GM18526 (cell line): ENCODE measurements around the gene UMODL1.

ENCODE experiments used
- POLR2A ChIP-seq: IDR thresholded peaks from 3 replicates; pipeline ENCODE4 v1.6.1; 2011; ENCODE audit not compliant: insufficient read length; ENCODE audit errors: extremely low read depth

UMODL1 gene

DNA sequence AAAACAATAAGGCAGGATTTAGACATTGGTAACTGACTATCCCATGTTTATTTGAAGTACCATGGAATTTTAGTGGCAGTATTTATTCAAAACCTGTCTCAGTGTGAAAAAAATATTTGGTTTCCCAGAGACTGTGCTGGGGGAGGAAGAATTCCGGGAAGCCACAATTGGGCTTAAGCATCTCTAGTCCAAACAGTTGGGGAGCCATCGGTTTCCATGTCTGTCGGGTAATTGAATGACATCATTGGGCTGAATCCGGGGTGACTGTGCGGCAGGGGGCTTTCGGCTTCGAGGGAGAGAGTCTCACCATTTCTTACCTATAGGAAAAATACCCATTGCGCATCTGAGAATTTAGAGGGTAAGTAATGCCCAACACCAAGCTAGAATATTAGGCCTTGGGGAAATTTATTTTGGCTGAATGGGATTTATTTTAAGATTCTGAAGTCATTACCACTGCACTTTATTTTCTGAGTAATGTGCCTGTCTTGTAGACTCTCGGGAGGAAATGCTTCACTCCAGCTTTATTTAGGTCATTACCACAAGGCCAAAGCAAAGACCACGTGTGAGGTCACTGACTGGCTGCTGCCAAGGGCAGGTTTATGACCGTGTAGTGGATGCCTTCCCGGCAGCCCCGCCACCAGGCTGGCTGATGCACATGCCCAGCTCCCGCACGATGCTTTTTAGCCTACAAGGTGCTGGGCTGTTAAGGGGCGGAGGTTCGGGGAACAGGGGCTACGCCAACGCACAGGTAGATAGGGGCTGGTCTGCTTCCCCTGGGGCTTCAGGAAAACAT, 23.1 kb upstream of the UMODL1 start:
- no peak for TF ChIP-seq POLR2A

GRCh38 chr21:42048870-42049577, 22.1 kb upstream of the UMODL1 start:
- TF ChIP-seq POLR2A, result no peak

DNA sequence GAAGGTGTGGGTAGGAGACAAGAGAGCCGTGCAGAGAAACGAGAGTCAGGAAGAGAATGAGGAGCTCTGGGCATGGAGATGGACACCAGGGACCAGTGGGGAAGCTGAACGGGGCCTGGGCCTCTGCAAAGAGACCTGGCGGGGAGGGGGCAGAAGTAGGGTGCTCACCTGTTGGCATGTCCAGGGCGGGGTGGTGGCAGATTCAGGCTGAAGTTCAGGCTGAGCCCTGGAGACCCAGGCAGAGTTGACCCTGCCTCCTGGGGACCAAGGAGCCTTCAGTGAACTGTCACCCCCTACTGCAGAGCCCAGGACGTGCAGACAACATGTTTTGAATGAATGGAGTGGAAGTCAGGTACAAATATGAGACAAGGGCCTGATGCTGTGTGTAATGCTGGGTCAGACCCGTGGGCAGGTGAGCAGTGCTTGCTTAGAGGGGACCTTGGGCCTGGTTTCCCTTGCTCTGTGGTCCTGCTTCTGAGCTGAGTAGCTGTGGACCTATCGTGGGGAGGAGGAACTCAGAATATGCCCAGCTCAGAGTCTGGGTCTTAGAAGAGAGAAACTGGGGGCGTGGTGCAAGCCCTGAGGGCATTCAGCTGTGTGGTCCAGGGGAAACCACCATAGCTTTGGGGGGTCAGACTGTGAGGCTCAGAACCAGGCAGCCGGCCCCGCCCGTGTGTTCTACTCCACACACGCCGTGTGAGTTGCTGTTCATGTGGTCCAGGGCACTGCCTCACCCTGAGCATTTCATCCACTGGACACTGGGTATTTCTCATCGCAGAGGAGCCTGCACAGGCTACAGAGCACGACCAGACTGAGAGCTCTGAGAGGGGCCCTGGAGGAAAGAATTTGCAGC, 21.3 kb upstream of the UMODL1 start:
- no peak for TF ChIP-seq POLR2A

GRCh38 chr21:42051788-42052187, 19.3 kb upstream of the UMODL1 start:
- no peak for TF ChIP-seq POLR2A

DNA sequence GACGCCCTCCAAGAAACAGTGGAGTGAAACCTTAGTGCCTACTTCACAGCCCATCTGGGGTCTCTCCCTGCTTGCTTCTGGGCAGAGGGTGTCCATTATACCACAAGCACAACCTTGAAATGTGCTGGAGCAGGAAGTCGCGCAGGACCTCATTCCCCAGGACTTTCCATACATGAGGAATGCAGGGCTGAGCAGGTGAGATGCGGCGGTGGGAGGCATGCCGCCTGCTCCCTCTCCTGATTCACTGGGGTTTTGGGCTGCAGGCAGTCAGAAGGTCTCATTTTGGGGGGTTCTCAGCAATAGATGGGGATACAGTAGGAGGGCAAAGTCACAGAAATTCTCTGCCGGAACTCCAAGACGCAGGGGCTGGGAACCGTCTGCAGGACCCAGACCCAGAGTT, 15.7 kb upstream of the UMODL1 start:
- no peak for TF ChIP-seq POLR2A

DNA sequence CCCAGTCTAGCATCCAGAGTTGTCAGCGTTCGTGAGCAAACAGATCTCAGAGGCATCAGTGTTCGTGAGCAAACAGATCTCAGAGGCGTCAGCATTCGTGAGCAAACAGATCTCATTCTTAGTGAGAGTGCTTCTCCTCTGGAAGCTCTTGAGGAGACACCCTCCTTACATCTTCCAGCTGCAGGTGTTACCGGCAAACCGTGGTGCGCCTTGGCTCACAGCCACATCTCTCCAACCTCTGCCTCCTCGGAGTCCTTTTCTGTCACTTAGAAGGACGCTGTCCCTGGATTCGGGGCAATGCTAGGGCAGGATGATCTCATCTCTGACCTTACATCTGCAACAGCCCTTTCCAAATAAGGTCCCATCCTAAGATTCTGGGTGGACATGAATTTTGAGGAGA, 14.6 kb upstream of the UMODL1 start:
- no peak for TF ChIP-seq POLR2A

DNA sequence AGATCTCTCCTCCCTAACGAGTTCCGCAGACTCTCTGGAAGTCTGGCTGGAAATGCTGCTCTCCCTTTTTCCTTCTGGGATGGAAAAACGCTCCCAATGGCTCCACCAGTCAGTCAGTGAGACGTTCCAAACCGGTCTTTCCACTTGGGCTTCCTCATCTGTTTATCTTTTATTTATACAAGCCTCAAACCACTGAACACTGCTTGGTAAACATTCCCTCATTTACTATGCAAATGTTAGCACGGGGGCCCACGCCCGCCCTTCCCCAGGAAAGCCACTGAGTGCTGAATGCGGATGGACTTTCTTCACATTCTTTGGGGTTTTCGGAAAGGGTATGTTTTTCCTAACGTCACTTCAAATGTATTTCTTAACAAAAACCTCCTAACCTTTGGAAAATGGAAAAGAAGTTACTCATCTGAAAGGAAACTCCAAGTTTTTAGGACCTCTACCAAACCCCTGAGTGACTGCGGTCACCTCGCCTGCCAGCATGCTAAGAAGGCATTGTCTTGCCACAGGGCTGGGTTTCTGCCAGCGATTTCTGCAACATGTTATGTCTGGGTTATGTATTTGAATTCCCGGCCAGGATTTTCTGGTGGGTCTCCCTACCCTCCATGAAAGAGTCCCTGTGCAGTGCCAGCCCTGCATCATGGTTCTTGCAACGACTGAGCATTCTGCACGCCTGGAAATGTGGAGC, 14.0 kb upstream of the UMODL1 start:
- no peak for TF ChIP-seq POLR2A

DNA sequence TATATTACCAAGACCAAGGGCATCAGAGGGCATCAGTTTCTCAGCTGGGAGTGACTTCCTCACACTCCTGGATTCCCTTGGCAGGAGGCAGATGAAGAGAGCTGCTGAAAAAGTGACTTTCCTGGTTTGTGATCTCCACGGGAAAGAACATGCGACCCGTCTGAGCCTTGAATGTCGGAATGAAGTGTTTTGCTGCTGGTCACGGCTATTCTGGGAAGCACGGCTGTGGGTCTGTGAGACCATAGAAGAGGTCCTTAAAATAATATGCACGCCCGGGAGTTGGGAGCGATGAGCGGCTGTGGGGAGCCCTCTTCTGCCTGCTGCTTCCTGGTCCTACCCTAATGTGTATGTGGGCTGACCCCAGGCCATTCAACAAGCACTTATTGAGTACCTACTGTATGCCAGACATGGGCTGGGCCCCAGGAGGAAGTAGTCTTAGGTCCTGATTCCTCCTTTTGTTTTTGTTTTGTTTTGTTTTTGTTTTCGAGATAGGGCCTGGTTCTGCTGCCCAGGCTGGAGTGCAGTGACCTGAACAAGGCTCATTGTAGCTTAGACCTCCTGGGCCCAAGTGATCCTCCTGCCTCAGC, 13.2 kb upstream of the UMODL1 start:
- TF ChIP-seq POLR2A, result no peak

DNA sequence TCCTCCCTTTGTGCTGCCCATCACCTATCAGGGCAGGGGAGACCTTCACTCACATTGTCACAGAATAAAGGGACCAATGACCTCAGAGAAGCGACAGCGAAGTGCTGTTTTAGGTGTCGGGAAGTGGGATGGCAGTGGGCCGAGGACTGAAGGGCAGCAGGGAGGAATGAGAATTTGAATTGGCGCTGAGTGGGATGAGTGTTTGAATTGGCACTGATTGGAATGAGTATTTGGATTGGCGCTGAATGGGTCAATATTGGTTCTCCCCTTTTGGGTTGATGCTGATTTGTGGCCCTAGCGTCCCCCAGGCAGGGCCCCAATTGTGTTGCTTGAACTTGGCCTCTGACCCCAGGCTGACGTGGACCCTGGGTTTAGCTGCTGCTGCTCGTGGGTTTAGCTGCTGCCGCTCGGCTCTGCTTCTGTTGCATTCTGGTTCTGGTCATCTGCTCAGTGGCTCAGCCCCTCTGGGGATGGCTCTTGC, 12.4 kb upstream of the UMODL1 start:
- TF ChIP-seq POLR2A, result no peak

DNA sequence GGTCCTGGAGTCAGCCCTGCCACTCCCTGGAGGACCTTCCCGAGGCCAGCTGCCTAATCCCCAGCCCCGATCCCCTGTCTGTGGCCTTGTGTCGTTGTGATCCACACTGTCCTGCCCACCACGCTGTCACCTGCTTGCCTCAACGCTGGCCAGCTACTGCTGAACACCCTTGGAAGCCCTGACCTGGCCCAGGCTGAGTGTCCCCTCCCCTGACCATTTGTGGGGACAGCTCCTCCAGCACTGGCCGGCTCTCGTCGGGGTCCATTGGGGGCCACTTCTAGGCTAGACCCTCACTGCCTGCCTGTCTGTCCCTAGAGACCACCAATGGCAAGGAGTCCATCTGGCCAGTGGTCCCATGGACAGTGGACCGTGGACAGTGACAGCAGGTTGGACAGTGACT, 12.0 kb upstream of the UMODL1 start:
- TF ChIP-seq POLR2A, result no peak

- no peak for TF ChIP-seq POLR2A
These were observed 11.4 kb upstream of the UMODL1 start for GRCh38 chr21:42059721-42060120.

DNA sequence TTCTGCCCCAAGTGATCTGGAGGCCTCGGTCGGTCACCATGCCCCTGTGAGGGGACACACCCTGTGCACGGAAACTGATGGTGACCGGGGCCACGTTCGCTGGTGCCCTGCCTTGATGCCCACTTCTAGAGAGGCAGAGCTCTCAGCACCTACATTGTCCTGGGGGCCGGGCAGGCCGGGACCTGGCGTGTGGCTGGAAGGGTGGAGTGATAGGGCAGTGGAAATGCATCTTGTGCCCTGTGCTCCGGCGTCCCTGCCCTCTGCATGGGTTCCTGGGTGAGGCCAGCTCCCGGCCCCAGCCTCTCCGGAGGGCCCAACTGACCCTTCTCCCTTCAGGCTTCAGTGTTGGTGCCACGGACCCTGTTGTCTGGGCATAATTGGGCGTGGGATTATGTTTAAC, 11.0 kb upstream of the UMODL1 start:
- no peak for TF ChIP-seq POLR2A

DNA sequence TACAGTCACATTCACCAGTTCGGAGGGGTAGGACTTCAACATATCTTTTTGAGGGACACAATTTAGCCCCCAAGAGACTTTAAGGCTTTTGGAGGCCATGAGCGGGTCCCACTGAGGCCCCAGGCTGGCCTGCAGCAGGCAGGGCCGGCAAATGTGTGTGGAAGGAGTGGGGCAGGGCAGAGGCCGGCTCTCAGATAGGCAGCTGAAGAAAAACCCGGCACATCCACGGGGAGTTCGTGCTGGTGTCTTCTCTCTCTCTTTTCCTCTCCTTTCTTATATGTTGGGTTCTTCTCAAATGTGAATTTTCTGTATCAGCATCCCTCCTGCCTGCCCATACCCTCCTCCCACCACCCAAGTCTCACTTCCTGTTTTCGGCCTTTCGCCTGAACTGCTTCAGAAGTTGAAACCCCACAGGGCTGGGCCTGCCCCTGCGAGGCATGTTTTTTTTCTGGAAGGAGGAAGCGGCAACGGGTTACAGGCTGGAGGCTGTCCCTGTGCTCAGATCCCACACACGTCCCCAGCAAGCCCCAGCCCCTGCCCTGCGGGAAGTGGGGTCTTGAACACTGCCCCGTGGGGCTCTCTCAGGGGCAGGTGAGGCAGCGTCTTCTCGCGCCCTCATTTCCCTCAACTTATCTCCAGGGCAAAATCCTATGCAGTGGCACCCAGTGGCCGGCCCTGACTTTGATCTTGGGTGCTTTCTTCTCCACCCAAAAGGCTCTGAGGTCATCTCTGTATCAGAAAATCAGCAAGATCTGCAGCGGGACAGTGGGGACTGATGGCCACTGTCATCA, 9.7 kb upstream of the UMODL1 start:
- peak; percentile 24 for TF ChIP-seq POLR2A

DNA sequence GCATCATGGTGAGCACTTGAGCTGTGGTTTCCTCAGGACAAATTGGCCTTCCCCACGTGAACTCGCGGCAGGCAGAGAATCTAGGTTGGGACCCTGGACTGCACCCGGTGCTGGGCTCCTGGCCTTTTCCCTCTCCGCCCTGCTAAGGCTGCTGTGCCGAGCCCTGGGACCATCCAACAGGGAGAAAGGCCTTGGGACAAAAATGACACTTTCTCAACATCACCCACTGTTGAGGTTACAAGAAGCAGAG, 9.2 kb upstream of the UMODL1 start:
- no peak for TF ChIP-seq POLR2A

GRCh38 chr21:42062236-42063022, 8.7 kb upstream of the UMODL1 start:
- peak; percentile 75 for TF ChIP-seq POLR2A
